HG02623 (cell line): ENCODE data around the gene MIER3.
"Not testable (repeated sequence)": the region's sequence is repeated elsewhere in the genome, so short reads cannot be mapped to it uniquely, and the experiment has no call there.

ENCODE experiments used
- ATAC-seq: cut with Tn5 transposase; IDR thresholded peaks from one replicate; pipeline ENCODE4 v1.9.1; 2021; ENCODE audit warnings: moderate library complexity; ENCODE audit not compliant: unreplicated experiment

Gene MIER3, protein sequence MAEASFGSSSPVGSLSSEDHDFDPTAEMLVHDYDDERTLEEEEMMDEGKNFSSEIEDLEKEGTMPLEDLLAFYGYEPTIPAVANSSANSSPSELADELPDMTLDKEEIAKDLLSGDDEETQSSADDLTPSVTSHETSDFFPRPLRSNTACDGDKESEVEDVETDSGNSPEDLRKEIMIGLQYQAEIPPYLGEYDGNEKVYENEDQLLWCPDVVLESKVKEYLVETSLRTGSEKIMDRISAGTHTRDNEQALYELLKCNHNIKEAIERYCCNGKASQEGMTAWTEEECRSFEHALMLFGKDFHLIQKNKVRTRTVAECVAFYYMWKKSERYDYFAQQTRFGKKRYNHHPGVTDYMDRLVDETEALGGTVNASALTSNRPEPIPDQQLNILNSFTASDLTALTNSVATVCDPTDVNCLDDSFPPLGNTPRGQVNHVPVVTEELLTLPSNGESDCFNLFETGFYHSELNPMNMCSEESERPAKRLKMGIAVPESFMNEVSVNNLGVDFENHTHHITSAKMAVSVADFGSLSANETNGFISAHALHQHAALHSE

DNA sequence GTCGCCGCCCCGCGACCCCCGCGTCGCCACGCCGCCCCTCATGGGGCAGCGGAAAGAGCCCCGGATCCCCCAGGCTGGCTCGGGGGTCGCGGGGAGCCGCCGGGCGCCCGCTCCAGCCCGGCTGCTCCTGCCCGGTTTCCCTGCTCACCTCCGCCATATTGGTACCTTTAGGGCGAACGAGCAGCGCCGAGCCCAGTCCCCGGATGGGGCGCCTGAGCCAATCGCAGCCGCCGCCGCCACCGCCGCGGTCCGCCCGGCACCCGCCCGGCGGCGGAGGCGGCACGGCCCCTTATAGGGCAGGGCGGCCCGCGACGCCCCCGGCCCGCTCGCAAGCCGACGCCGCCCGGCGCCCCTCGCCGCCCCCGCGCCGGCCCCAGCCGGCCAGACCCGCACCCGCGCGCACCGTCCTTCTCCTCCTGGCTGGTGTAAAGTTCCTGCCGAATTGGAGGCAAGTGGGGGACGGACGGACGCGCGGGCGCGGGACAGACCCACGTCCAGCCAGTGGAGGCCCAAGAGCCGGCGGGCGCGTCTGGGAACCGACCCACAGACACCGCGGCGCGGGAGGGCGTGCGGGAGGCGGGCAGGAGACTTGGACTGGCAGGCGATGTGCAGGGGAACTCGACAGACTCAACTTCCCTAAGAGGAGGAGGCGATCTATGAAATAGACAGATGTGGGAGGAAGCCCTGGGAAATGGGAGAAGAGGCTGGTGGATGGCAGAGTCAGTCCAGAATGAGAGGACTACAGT is at the start of gene MIER3:
TSS of gene MIER3 (minus strand) at position 178 of the 746 bp plus-strand sequence. CDS start at position 157, 21 bp downstream.
- ATAC-seq, result peak; percentile 93

DNA sequence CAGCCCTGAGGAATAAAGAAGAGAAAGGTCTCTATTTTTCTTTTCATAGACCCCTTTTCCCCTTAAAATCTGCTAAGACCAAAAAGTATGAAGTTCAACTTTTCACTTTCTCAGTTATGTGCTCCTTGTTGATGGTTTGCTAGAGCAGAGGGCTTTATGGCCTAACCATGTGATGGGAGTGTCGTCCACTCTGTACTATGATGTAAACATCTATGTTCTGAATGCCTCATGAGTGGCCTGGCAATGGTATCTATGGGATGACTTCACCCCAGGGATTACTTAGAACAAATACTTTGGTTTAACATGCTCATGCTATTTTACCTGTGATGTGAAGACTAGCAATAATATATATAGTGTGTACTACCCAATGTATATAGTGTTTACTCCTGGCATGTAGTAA is 43.7 kb upstream of the MIER3 start:
- ATAC-seq, result no peak

DNA sequence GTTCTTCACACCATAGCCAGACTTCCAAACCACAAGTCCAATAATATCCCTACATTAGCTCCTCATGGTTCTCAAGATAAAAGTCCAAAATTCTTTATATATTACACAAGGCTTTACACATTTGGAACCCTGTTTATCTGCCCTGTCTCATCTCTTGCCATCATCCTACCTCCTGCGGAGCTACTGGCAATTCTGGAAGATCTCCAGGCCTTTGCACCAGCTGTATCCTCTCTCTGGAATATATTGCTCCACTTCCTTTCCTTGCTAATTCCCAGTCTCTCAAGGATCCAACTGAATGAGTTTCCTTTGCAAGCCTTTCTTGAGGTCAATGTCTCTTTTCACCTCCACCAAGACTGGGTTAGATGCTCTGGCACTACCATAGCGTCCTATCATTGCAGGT is 41.3 kb upstream of the MIER3 start:
- ATAC-seq, result no peak

DNA sequence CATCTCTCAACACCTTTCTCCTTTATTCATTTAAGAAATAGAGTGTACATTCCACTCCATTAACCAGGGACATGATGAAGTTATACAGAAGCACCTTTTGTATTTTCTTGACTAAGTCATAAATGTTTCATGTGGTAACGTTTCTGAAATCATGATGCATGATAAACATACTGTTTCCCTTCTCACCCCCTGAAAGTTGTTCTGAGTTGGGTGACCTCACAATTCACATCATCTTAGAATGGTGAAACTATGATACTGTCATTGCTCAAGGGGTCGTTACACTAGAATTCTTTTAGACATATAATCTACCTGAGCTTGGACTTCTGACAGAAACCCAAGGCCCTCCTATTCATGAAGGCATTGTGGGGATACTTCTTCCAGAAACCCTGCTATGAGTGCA is 37.8 kb upstream of the MIER3 start:
- ATAC-seq, result no peak

DNA sequence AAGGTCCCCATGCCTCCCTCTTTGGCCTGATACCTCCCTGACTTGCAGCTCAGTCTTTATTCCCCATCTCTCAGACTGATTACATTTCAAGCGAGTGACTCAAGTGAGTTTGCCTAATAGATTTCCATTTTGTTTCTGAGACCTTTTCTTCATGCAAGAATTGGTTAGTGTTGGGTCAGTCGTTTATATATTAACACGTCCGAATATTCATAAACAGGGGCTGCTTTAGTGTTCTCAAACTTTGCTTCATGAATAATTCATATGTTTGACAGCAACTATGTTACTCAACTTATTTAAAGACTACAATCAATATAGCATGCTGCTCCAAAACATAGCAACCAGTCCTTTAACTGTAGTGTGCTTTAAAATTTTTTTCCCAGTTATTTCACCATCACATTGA is 36.6 kb upstream of the MIER3 start:
- no peak for ATAC-seq

DNA sequence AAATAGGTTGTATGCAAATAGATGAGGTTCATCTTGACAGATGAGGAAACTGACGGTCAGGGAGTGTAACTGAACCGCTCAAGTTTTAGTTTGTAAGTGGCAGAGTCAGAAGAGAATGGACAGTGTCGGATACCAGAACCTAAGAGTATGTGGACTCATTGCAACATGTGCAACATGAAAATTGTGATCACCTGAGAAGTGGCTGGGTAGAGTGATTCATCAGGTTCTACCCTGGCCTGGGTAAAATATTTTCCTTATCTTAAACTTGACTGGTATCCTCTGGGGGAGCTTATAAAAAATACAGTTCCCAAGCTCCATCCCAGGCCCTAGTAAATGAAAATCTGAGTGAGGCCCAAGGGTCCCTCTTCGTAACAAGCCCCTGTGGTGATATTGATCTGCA is 35.2 kb upstream of the MIER3 start:
- no peak for ATAC-seq

DNA sequence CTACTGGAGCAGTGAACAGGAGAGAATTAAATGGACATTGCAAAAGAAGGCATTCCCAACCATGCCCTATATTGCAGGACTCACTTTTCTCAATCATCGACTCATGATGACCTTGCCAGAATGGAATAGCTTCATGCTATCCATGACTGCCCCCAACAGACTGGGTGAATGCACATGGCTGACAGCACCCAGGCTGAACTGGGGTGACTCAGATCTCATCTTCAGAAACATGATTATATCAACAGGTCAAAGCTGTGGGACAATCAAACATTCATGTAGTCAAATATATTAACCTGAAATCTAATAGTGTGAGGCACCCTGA is 34.7 kb upstream of the MIER3 start:
- peak; percentile 19 for ATAC-seq

DNA sequence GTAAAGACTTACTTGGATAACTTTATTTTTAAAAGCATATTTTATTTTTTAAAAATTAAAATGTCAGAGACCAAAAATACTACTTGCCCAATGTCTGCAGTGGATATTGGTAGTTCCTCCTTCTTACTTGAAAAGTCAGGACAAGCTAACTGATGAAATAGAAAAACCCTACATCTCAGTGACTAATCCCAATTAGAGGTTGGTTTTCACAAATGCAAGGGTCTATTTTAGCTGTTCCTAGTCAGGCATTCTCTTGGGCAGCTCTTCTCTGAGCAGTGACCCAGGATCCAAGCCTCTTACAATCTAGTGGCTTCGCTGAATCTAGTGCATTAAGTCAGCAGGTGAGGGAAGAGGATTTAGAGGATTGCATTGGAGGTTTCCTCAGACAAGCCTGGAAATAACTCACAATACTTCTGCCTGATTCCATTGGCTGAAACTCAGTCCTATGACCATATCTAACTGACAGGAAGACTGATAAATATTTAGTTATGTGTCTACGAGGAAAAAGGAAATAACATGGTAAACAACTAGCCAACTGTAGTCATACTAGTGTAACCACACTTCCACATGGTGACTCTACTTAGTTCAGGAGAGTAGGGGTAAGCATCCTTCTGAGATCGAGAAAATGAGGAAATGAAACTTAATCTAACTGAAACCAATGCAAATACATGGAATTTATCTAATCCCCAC is 34.2 kb upstream of the MIER3 start:
- ATAC-seq, result peak; percentile 44

DNA sequence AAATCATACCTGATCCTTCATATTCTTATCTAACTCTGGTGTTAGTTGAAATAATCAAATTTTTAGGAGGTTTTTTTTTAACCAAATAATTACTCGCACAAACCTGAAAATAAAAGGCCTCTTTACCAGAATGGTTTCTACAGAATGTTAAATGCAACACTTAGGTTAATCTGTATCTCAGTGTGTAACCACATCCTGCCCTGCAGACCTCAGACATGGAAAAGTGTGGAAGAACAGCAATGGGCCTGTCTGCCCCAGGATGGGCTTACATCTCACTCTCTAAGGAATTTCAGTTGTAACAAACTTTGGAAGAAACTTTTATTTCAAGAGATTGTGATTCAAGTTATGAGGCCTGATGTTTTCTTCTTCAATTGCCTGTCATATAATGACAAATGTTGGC is 32.5 kb upstream of the MIER3 start:
- ATAC-seq, result no peak

DNA sequence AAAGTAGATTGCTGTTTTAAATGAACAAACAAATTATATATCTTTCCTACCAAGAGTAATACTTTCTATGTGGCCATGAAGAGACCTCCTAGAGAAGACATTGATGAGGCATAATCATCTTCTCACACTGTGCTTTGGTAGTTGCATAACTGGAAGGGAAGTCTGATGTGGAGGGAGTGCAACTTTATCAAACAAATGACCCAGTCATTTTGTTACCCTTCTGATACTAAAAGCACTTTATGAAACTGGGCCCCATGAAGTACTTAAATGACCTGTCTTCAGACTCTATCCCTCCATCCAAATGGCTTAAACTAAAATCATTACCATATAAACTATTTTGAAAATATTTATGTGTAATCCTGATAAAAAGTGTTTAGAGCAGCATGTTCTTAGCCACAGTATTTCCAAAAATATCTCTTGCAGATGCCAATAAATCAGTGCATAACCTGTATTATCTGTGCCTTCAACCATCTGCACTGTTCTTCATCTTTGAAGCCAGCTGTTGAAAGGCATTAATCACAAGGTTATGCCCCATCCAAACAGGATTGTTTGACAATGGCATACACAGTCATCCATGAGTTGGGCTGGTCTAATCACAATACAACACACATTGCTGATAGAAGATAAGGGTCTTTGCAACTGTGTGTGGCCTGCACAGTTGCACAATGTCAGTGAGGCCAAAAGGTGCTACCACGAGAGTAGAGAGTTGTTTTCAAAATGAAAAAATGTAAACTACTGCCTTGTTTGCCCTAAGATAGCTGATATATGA is 31.9 kb upstream of the MIER3 start:
- no peak for ATAC-seq

DNA sequence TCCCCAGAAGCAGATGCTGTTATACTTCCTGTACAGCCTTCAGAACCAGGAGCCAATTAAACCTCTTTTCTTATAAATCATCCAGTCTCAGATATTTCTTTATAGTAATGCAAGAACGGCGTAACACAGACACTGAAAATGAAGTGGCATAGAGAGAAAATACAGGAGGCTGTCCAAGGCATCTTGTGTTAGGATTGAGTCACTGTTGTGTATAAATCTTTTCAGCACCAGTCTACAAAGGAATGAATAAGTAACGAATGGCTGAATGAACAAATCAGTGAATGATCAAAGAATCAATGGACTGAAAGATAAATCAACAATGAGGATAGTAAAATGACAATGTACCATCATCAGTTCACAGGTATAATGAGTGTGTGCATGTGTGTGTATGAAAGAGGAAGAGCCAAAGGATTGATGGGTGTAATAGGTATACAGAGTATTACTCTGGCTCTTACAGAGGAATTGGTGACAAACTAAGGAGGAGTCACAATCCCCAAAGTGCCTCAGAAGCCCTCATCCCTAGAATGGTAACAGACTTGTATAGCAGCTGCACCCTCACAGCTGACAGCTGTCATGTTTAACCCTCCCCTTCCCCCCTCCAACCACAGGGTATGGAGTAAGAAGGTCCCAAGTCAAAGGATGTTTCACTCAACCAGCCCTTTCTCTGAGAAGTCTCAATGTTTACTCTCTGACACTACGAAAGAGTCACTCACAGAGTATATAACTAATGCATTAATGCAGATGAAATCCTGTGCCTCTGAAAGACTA is 29.8 kb upstream of the MIER3 start:
- no peak for ATAC-seq

DNA sequence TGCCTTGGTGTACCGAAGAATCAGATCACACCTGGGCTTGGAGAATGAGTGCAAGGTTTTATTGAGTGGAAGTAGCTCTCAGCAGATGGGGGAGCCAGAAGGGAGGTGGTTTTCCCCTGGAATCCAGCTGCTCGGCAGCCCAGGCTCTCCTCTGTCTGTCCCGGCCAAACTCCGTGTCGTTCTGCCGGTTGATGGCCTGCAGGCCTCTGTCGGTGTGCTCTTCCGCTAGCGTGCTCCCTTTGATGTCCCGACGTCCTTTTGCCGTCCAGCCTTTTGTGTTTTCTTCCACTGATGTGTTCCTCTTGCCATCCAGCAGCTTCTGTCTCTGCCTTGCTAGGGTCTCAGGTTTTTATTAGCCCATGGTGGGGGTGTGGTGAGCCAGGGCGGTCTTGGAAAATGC is 28.0 kb upstream of the MIER3 start:
- ATAC-seq, result no peak

DNA sequence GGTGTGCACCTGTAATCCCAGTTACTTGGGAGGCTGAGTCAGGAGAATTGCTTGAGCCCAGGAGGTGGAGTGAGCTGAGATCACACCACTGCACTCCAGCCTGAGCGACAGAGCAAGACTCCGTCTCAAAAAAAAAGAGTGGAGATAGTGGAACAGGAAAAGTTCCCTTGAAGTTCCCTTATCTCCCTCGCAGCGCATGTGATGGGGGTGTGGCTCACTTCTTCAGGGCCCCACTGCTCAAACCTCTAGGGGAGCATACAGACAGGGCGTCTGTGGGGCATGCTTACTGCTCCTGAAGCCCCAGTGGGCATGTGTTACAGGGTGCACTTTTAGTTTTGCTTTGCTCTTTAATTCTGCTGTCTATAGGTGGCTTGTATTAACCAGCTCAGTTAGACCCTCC is 27.6 kb upstream of the MIER3 start:
- not testable (repeated sequence) for ATAC-seq

DNA sequence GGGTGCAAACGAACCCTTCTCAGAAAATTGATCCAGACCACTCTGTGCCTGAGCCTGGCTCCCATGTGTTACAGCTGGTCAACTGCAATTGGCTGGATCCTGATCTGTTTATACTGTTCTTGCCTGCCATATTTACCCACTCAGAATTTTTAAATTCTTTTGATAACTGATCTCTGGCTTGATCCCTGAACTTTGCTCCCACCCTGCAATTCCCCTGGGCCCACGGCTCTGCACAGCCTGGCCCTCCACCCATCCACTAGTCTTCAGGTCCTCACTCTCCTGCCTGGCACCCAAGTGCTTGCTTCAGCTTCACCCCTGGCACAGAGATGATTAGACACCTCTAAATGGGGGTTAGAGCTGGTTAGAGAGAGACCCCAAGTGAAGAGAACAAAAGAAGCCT is 25.9 kb upstream of the MIER3 start:
- no peak for ATAC-seq

DNA sequence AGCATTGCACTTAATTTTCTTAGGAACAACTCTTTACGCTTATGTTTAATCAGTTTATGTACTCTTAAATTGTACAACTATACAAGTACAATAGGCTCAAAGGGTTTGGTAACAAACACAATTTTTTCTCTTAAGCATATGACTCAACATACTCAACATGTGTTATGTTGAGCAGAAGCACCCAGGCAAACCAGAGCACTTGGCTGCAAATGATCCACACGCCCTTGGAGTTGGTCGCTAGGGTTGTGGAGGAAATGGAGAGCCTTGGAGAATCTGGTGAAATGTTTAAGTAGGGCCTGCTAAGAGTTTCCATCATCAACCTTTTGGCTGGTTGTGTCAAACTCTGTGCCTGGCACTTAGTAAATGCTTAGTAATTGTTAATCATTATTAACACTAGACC is 25.1 kb upstream of the MIER3 start:
- no peak for ATAC-seq

DNA sequence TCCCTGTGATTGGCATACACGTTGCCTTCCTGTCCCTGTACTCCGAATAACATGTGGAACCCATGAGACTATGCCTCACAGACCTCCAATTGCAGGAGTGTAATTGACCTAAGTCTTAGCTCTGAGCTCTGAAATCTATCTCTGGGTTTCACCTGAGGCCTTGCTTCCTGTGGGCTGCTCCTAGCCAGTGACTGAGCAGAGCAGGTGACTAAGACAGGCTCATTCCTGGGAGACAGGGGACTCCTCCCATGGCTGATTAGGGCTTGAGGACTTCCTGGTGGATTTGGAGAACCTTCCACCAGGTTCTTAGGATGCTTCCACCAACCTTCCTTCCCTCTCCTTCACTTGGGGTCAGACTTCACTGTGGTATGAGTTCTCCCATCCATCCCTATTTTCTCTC is 22.3 kb upstream of the MIER3 start:
- no peak for ATAC-seq

DNA sequence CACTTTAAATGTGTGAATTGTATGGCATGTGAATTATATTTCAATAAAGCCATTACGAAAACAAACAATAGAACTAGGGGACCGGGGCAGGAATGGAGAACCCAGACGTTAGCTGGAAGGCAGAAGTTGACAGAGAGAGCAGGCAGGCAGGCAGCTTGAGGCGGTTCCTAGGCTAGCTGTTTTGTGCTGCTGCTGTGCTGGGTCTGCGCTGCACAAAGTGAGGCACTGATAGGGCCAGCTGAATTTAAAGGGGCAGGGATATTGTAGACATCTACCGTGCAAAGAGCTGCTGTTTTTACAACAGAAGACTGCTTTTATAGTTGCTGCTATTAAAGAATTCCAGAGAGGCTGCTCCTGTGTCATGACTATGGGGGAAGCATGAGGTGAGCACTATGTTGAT is 21.6 kb upstream of the MIER3 start:
- ATAC-seq, result no peak

DNA sequence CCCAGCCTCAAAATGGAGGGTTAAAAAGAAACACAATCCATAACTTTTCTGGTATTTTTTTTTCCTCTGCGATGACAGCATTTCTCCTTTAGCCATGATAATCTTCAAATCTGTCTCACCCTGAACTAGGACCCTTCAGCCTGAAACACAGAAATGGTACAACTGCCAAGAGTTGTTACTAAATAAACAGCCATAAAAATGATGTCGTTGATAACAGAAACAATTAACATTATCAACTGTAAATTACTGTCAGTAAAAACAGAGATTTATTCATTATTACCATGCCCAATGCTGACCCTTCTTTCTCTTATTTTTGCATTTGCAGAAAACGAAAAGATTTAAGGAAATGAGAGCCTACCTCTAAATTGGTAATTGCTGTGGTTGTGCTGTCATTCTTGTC is 19.4 kb upstream of the MIER3 start:
- ATAC-seq, result no peak

DNA sequence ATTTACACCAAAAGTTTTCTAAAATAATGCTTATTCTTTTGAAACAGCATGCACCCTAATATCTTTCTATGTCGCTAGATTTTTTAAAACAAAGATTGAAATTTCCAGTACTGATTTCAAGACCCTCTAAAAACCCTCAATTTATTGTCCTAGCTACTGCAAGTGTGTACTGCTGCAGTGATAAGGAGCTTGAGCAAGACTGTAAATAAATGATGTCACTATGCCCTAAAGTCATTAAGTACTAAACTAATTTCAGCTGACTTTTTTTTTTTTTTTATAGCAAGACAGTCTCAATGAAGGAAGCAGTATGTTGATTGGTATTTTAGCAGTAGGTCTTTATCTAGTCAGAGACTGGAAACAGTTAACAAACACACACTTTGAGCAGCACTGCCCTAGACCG is 12.2 kb upstream of the MIER3 start:
- no peak for ATAC-seq

DNA sequence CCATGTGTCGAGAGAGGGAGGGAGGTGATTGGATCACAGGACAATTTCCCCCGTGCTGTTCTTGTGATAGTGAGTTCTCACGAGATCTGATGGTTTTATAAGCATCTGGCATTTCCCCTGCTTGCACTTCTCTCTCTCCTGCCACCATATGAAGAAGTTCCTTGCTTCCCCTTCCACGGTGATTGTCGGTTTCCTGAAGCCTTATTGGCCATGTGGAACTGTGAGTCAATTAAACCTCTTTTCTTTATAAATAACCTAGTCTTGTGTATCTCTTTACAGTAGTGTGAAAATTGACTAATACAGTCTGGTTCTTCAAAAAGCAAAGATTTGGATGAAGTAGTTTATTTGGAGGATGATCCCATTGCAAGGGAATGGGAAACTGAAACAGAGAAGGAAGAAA is 11.3 kb upstream of the MIER3 start:
- no peak for ATAC-seq
